ENCODE data around the gene DIP2C.
"Not testable (repeated sequence)": the region's sequence is repeated elsewhere in the genome, so short reads cannot be mapped to it uniquely, and the experiment has no call there.

DIP2C gene

DNA sequence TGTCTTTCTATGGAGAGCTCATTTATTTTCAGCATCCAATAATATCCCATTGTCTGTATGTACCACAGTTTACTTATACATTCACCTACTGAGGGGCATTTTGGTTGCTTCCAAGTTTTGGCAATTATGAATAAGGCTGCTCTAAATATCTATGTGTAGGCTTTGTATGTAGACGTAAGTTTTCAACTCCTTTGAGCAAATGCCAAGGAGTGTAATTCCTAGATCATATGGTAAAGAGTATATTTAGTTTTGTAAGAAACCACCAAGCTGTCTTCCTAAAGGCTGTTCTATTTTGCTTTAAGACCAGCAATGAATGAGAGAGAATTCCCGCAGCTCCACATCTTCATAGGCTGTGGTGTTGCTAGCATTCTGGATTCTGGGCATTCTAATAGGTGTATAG lies 259.8 kb downstream of the DIP2C start:
- H3K27me3 Mint-ChIP-seq: peaks cover 7 to 19% of the 10 kb centered on the region in 2 donors
- no peaks in the 10 kb centered on the region for H3K4me1 Mint-ChIP-seq
- H3K4me3 Mint-ChIP-seq: no peak overlapping the region
- H3K27ac Mint-ChIP-seq: no peak overlapping the region
- DNase-seq: no peak
- H3K9me3 Mint-ChIP-seq: no peaks in the 10 kb centered on the region
- ATAC-seq (replicated peaks): no peak
- H3K36me3 Mint-ChIP-seq: no peaks in the 10 kb centered on the region

DNA sequence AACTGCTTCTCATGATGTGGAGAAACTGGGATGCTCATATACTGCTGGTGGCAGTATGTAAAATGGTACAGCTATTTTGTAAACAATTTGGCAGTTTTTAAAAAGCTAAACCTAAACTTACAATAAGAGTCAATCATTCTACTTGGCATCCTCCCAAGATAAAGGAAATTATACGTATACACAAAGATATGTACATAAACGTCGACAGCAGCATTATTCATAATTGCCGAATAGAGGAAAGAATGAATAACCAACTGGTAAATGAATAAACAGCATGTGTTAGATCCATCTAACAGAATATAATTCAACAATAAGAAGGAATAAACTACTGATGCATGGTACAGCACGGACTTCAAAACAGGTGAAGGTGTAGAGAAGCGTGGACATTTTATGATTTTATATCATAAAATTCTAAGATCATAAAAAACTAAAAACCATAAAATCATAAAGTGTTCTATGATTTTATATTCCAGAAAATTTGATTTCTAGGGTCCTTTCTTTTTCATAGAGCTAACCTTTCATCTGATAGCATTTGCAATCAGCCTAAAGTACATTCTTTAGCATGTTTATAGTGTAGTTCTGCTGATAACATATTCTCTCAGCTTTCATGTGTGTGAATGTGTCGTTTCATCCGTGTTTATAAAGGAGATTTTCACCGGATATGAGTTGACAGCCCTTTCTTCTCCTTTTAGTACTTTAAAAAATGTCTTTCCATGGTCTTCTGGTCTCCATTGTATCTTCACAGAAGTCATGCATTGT lies 261.5 kb downstream of the DIP2C start:
- H3K36me3 Mint-ChIP-seq: no peaks in the 10 kb centered on the region
- no peak overlapping the region for H3K4me3 Mint-ChIP-seq
- DNase-seq: no peak
- H3K9me3 Mint-ChIP-seq: no peaks in the 10 kb centered on the region
- H3K4me1 Mint-ChIP-seq: no peaks in the 10 kb centered on the region
- H3K27ac Mint-ChIP-seq: no peak overlapping the region
- H3K27me3 Mint-ChIP-seq: peaks cover 7 to 15% of the 10 kb centered on the region in 2 donors
- ATAC-seq (replicated peaks): no peak

DNA sequence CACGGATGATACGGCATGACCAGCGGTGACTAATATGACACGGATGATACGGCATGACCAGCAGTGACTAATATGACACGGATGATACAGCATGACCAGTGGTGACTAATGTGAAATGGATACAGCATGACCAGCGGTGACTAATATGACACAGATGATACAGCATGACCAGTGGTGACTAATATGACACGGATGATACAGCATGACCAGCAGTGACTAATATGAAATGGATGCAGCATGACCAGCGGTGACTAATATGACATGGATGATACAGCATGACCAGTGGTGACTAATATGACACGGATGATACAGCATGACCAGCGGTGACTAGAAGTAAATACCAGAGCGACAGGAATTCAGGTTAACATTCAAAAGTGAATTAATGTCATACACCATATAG lies 264.1 kb downstream of the DIP2C start:
- not testable (repeated sequence) for H3K4me3 Mint-ChIP-seq; DNase-seq; H3K9me3 Mint-ChIP-seq; H3K4me1 Mint-ChIP-seq; H3K27ac Mint-ChIP-seq; ATAC-seq (replicated peaks); H3K36me3 Mint-ChIP-seq
- peaks cover 10 to 15% of the 10 kb centered on the region in 2 donors for H3K27me3 Mint-ChIP-seq

DNA sequence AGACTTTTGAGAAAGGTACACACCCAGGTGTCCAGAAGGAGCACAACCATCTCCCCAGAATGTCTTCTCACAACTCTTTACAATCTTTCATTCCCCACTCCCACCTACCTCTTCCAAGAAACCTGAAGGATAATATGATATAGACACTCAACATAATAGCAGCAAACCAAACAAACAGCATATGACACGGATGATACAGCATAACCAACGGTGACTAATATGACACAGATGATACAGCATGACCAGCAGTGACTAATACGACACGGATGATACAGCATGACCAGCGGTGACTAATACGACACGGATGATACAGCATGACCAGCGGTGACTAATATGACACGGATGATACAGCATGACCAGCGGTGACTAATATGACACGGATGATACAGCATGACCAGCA lies 264.7 kb downstream of the DIP2C start:
- not testable (repeated sequence) for DNase-seq; H3K9me3 Mint-ChIP-seq; H3K36me3 Mint-ChIP-seq; ATAC-seq (replicated peaks); H3K4me3 Mint-ChIP-seq; H3K27ac Mint-ChIP-seq; H3K4me1 Mint-ChIP-seq
- H3K27me3 Mint-ChIP-seq: peaks cover 10 to 14% of the 10 kb centered on the region in 2 donors

DNA sequence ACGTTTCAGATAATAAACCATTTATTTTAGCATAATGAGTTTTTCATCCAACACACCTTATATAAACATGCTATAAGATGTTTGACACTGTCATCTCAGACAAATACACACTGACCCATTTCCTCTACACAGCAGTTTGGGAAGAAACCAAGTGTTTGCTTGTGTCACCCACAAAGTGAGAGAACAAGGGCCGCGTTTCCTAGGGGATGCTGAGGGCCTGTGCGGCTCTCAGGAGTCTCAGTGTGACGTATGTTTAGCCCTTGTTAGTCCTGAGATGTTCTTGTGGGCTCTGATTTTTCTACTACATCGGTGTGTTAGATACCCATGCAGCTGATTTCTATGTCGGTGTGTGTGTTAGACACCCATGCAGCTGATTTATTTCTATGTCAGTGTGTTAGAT lies 266.3 kb downstream of the DIP2C start:
- DNase-seq (no peak), ATAC-seq (replicated peaks) (no peak)
- Mint-ChIP-seq H3K27me3 (peaks cover 10% of the 10 kb centered on the region in 2 donors), H3K4me1 (no peaks in the 10 kb centered on the region), H3K4me3 (no peak overlapping the region), H3K36me3 (no peaks in the 10 kb centered on the region), H3K9me3 (no peaks in the 10 kb centered on the region), H3K27ac (no peak overlapping the region)

DNA sequence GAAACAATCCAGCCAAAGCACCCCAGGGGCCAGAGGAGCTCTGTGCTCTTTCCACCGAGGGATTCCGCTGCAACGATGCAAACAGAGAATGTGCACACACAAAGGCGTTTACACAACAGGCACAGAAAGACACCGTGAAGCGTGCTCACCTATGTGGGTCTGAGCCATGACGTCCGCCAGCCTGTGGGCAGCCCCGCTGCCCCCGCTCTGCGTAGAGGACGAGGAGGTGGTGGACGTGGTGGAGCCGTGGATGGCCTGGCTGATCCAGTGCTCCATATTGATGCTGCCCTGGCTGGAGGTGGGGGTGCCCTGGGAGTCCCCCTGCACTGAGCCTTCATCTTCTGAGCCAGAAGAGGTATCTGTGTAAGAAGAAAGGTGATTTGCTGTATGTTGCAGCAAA lies 266.8 kb downstream of the DIP2C start:
- Mint-ChIP-seq H3K36me3 (no peaks in the 10 kb centered on the region), H3K27me3 (peaks cover 10% of the 10 kb centered on the region in 2 donors), H3K4me1 (no peaks in the 10 kb centered on the region), H3K4me3 (no peak overlapping the region), H3K27ac (no peak overlapping the region), H3K9me3 (no peaks in the 10 kb centered on the region)
- DNase-seq (no peak), ATAC-seq (replicated peaks) (no peak)

DNA sequence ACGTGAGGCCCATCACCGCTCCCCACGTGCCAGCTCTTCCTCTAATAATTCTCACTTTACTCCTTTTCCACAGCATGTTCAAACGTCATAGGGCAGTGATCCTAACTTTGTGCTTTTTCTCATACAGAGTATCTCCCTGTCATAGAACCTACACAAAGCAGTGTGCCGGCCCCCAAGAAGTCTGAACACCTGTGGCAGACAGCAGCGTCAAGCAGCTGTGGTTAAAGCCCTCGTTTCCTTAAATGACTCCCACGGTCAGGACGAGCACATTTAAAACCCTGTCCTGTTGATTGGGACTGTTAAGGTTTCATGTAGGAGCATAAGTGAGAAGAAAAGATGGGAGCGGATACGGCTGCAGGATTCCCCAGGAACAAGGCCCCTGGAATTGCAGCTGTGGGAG lies 267.2 kb downstream of the DIP2C start:
- H3K27me3 Mint-ChIP-seq: peaks cover 9 to 10% of the 10 kb centered on the region in 2 donors
- no peak overlapping the region for H3K4me3 Mint-ChIP-seq
- H3K4me1 Mint-ChIP-seq: no peaks in the 10 kb centered on the region
- DNase-seq: no peak
- no peaks in the 10 kb centered on the region for H3K9me3 Mint-ChIP-seq
- ATAC-seq (replicated peaks): no peak
- no peaks in the 10 kb centered on the region for H3K36me3 Mint-ChIP-seq
- H3K27ac Mint-ChIP-seq: no peak overlapping the region

DNA sequence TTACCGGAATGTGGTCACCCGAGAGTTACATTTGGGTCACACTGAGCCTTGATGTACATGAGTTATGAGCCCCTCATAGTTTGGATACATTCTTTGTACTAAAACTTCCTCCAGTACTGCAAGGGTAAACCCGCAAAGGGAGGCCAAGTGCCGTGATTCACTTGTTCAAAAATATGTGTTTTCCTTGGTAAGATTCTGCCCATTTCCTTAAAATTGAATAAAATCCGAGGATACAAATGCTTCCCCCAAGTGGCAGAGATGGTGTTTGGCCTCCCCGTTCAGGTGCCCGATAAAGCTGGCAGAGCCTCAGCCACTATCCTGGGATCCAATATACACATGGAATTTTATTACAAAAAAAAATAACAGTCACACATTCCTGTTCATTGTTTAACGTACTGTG lies 268.3 kb downstream of the DIP2C start:
- Mint-ChIP-seq H3K4me1 (no peaks in the 10 kb centered on the region), H3K4me3 (no peak overlapping the region), H3K27me3 (peaks cover 0 to 8% of the 10 kb centered on the region in 2 donors), H3K9me3 (no peaks in the 10 kb centered on the region), H3K27ac (no peak overlapping the region), H3K36me3 (no peaks in the 10 kb centered on the region)
- no peak for ATAC-seq (replicated peaks)
- DNase-seq: no peak

DNA sequence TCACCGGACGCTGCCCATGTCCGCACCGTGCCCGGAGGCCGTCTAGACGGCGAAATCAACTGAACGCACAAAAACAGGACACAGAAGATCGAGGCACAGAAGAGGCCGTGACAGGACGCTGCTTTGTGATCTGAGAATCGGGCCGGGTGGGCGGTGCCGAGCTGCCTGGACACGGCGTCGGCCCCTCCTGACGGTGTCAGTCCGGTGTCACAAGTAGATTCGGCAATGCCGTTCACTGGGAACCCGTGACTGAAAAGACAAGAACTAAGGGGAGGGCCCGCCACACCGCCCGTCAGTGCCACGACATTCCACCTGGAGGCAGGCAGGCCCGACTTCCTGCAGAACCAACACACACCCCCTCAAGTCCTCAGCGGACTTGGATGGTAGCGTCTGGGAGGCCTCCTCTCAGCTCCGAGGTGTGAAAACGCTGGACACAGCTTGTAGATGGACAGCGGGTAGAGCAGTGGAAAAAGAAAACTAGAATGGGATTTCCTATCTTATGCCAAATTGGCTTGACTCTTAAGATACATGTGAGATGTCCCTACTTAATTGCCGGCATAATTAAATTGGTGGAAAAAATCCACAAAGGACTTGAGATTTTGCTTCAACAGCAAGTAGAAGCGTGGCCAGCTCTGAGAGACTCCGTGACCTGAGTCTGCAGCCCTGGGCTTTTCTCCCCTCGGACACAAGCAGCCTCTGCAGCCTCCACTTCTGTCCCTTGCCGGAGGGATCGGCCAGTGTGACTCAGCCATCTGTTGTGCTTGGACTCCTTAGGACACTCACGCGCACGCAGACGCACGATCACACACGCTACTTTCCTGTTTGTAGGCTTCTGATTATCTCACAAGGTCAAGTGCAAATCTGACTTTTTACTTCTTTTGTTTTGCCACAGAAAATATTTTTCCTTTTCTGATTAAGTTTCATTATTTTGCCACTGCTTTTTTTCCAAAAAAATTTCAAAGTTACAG lies 269.0 kb downstream of the DIP2C start:
- Mint-ChIP-seq H3K4me3 (no peak overlapping the region), H3K27ac (no peak overlapping the region), H3K27me3 (peaks cover 0 to 6% of the 10 kb centered on the region in 2 donors), H3K4me1 (no peaks in the 10 kb centered on the region), H3K36me3 (no peaks in the 10 kb centered on the region), H3K9me3 (no peaks in the 10 kb centered on the region)
- DNase-seq (no peak), ATAC-seq (replicated peaks) (no peak)

DNA sequence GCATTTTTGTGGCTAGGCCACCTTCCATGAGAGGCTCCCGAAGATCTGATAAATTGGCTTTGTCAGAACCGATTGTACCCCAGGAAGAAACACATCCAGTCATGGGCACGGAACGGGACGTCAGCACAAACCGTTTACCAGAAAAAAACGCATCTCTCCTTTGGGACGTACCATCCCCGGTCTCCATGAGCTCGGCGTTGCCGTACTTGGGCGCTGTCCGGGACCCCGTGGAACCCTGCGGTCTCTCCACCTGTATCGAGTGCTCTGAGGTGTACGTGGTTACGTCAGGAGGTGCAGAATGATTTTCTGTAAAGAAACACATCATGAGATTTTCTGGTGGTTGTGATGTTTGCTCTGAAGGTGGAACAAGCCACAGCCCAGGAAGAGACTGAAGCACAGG lies 270.6 kb downstream of the DIP2C start:
- no peaks in the 10 kb centered on the region for H3K36me3 Mint-ChIP-seq
- DNase-seq (no peak), ATAC-seq (replicated peaks) (no peak)
- peaks cover 0 to 3% of the 10 kb centered on the region in 2 donors for H3K27me3 Mint-ChIP-seq
- no peak overlapping the region for H3K27ac Mint-ChIP-seq
- H3K4me3 Mint-ChIP-seq: no peak overlapping the region
- H3K9me3 Mint-ChIP-seq: no peaks in the 10 kb centered on the region
- no peaks in the 10 kb centered on the region for H3K4me1 Mint-ChIP-seq

DNA sequence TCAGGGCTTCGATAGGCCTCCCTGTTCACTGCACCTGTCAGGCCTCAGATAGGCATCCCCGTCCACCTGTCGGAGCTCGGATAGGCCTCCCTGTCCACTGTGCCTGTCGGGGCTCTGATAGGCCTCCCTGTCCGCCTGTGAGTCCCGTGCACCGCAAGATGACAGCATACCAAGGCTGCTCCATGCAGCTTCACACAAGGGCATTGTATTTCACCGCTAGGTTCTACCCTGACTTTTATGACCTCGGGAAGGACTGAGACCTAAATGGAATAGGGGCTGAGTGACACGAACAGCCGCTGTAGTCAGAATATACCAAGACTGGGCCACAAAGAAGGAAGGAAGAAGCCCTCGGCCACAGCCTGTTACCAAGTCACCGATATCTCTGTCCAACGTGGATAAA lies 271.2 kb downstream of the DIP2C start:
- ATAC-seq (replicated peaks) (no peak), DNase-seq (no peak)
- Mint-ChIP-seq H3K9me3 (no peaks in the 10 kb centered on the region), H3K4me1 (no peaks in the 10 kb centered on the region), H3K36me3 (peaks cover 0 to 2% of the 10 kb centered on the region in 2 donors), H3K4me3 (no peak overlapping the region), H3K27ac (no peak overlapping the region), H3K27me3 (peaks cover 6 to 8% of the 10 kb centered on the region in 2 donors)

DNA sequence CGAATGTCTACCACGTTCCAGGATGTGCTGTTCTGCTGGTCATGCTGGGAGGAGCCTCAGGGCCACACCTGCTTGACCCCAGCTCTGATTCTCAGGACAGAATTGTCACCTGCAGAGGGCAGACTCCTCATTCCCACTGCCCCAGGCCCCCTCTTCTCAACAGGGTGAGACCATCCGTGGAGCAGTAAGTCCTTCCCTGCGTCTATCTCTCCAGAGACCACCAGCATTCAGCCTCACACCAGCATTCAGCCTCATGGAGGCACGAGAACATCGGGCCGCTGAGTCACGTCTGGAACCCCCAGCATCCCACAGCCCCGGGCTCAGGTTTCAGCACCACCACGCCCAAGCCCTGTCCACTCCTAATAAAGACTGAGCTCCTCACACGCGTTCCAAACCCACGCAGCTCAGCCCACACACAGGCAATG lies 273.4 kb downstream of the DIP2C start:
- DNase-seq (no peak), ATAC-seq (replicated peaks) (no peak)
- Mint-ChIP-seq H3K9me3 (no peaks in the 10 kb centered on the region), H3K36me3 (peaks cover 0 to 2% of the 10 kb centered on the region in 2 donors), H3K27ac (no peak overlapping the region), H3K4me3 (no peak overlapping the region), H3K27me3 (peaks cover 4 to 7% of the 10 kb centered on the region in 2 donors), H3K4me1 (peaks cover 0 to 2% of the 10 kb centered on the region in 2 donors)

DNA sequence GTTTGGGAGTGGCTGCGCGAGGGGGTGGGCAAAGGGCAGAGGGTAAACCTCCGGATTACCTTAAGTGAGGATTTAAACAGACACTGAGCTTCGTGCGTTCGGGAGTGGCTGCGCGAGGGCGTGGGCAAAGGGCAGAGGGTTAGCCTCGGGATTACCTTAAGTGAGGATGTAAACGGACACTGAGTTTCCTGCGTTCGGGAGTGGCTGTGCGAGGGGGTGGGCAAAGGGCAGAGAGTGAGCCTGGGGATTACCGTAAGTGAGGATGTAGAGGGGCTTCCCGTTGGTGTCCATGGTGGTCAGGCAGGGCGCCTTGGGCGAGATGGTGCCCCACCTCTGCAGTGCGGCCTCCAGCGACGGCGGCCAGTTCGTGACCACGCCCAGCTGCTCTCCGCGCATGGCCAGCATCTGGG lies 275.8 kb downstream of the DIP2C start:
- DNase-seq: no peak
- Mint-ChIP-seq H3K4me1 (peaks cover 0 to 2% of the 10 kb centered on the region in 2 donors), H3K27me3 (peaks cover 4 to 12% of the 10 kb centered on the region in 2 donors), H3K4me3 (no peak overlapping the region), H3K27ac (no peak overlapping the region), H3K9me3 (no peaks in the 10 kb centered on the region), H3K36me3 (peaks cover 2 to 7% of the 10 kb centered on the region in 2 donors)
- no peak for ATAC-seq (replicated peaks)

DNA sequence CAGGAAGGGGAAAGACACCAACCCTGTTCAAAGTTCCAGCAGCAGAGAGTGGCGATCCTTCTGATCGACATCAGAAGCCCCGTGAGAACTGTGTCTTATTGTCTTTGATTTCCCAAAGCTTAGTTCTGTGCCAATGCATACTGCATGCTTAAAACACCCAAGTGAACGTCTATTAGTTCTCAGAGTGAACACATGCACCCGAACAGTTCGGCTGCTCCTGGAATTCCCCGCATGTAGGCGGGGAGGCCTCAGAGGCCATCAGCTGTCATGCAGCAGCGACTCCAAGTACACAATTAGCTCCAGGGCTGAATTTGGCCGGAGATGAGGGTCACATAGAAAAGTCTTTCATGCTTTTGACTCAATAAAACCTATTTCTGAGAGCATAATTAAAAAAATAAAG lies 277.4 kb downstream of the DIP2C start:
- H3K27ac Mint-ChIP-seq: no peak overlapping the region
- peaks cover 0 to 2% of the 10 kb centered on the region in 2 donors for H3K4me1 Mint-ChIP-seq
- peaks cover 3 to 7% of the 10 kb centered on the region in 2 donors for H3K36me3 Mint-ChIP-seq
- peak in 1 of 2 donors; percentile 46 for ATAC-seq (replicated peaks)
- H3K4me3 Mint-ChIP-seq: no peak overlapping the region
- peaks cover 4 to 13% of the 10 kb centered on the region in 2 donors for H3K27me3 Mint-ChIP-seq
- no peak for DNase-seq
- H3K9me3 Mint-ChIP-seq: no peaks in the 10 kb centered on the region
